AG09319 (cell line): Measurements from ENCODE around the gene ARHGAP26.

Experiments used
- DNase-seq: peaks from one replicate; pipeline ENCODE4 v3.0.0-alpha.2; 2010; ENCODE audit warnings: low read depth; ENCODE audit errors: extremely low read depth
- TF ChIP-seq, protein P1 (sequence below): IDR thresholded peaks from 2 replicates; pipeline ENCODE4 v1.5.1; 2011; ENCODE audit warnings: low read depth, mild to moderate bottlenecking, inconsistent platforms, low read length, moderate library complexity

ARHGAP26 gene

GRCh38 chr5:142777850-142778249, 7.7 kb downstream of the ARHGAP26 start:
- TF ChIP-seq, protein P1, sequence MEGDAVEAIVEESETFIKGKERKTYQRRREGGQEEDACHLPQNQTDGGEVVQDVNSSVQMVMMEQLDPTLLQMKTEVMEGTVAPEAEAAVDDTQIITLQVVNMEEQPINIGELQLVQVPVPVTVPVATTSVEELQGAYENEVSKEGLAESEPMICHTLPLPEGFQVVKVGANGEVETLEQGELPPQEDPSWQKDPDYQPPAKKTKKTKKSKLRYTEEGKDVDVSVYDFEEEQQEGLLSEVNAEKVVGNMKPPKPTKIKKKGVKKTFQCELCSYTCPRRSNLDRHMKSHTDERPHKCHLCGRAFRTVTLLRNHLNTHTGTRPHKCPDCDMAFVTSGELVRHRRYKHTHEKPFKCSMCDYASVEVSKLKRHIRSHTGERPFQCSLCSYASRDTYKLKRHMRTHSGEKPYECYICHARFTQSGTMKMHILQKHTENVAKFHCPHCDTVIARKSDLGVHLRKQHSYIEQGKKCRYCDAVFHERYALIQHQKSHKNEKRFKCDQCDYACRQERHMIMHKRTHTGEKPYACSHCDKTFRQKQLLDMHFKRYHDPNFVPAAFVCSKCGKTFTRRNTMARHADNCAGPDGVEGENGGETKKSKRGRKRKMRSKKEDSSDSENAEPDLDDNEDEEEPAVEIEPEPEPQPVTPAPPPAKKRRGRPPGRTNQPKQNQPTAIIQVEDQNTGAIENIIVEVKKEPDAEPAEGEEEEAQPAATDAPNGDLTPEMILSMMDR, result no peak
- no peak for DNase-seq

DNA sequence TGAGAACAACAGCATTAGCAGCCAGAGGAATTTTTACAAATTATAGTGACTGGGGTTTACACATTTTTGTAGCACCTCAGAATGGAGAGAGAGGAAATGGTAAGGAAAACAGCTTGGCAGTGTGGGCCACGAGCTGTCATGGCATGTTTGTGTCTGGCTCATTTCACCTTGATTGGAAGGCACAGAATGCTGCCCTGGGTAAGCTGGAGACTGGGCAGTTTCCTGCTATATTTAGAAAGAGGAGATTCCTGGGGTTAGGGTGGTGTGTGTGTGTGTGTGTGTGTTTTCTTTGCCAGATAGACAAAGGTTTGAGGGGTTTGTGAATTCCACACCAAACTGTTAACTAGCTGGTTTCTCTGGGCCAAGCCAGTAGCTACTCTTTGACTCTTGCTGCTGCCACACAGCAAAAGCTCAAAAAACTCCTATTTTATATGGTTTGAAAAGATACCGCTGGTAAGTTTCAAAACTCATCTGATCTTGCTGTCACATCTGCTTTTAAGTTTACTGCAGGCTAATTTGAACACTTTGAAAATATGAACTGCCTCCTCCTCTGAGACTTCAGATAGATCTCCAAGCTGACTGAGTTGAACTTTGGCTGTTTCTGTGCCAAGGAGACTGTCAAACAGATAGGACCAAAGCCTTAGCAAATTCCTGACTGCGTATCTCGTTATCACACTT, 9.1 kb downstream of the ARHGAP26 start:
- TF ChIP-seq, protein P1, result no peak
- no peak for DNase-seq

DNA sequence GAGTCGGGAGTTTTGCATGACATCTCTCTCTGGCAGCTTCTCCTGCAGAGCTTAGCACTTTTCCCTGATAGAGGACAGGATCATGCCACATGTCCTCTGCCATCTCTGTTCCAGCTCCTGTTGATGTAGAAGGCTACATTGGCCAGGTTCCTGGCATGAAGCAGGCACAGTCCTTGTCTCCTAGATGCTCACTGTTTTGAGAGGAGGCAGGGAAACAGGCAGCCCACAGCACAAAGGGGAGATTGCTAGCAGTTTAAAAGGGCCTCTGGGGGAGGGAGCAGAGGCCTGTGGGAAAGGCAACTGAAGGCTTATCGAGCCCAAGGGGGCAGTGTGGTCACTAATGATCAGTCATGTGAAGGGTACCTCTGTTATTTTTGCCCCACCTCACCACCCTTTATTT, 10.7 kb downstream of the ARHGAP26 start:
- TF ChIP-seq, protein P1, result no peak

GRCh38 chr5:142782976-142783530, 12.9 kb downstream of the ARHGAP26 start:
- TF ChIP-seq, protein P1, result no peak
- no peak for DNase-seq

More for the DNA sequence above, 10.7 kb downstream of the ARHGAP26 start:
- no peak for DNase-seq

GRCh38 chr5:142783601-142784341, 13.6 kb downstream of the ARHGAP26 start:
- DNase-seq, result no peak
- TF ChIP-seq, protein P1, result no peak

DNA sequence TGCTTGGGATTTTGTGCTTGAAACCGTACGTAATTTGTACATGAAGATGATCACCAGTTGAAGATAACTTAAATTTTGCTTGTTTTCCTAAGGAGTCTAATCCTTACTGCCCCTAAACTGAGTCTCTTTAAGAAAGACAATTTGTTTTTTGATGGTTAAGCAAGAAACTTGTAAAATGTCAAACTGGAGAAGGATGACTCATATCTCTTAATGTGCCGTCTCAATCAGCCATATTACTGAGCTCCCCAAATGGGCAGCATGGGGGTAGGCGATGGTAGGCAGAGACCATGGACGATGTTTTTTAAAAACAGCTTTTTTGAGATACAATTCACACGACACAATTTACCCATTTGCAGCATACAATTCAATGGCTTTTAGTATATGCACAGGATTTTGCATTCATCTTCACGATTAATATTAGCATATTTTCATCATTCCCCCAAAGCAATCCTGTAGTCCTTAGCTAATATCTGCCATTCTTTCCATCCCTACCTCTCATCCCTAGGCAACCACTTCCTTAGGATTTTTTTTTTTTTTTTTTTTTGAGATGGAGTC, 14.3 kb downstream of the ARHGAP26 start:
- TF ChIP-seq, protein P1, result no peak
- no peak for DNase-seq

DNA sequence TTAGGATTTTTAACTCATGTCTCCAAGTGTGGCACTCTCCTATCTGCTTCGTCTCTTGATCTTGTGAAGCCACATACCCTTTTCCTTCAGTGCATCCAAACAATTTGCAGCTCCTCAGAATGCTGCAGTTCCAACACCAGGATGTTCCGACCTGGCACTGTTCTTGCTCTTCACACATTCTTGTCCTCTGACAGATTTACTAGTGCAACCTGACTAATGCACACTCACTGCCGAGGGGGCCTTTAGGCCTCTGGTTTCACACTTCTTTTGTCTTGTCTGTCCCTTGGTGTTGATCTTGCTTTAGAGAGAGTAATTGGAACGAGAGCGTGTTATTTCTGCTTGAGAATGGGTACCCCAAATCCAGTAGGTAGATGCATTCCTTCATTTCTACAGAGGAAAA, 15.0 kb downstream of the ARHGAP26 start:
- TF ChIP-seq, protein P1, result no peak
- DNase-seq, result no peak
